Uterus (tissue), 2 donors: ENCODE results near the gene CDC42BPA.

Experiments used
- POLR2A ChIP-seq, 2 donors: fragments of 450-650 bp; IDR thresholded peaks; one replicate each; pipeline ENCODE4 v1.6.1; 2016; ENCODE audit warnings: antibody characterized with exemption in 2 of 2, mild to moderate bottlenecking in 1 of 2, moderate library complexity in 1 of 2
- TF ChIP-seq, protein P1 (sequence below), 4 experiments: fragments of 200-600 bp in 2 of 4; fragments of 450-650 bp in 2 of 4; sonication (generic) in 2 of 4; IDR thresholded peaks; one replicate each; pipeline ENCODE4 v1.5.1; 2016 to 2019; ENCODE audit warnings: antibody characterized with exemption in 4 of 4, mild to moderate bottlenecking in 2 of 4, moderate library complexity in 1 of 4

DNA sequence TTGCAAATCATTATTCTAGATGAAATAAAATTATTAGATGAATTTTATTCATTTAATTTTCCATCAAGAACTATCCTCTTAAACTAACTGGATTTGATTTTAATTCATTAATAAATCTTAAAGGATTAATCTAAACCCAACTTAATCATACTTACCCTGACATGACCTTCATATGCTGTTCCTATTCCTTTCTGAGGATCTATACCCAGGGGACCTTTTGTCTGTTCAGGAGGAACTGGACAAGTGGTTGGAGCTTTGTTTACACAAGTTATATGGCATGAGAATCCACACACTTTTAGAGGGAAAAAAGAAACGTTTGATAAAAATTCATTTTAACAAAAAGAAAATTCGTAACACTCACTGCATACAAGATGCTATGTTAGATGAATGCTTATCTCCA is 283.0 kb downstream of the CDC42BPA start:
- TF ChIP-seq, protein P1, sequence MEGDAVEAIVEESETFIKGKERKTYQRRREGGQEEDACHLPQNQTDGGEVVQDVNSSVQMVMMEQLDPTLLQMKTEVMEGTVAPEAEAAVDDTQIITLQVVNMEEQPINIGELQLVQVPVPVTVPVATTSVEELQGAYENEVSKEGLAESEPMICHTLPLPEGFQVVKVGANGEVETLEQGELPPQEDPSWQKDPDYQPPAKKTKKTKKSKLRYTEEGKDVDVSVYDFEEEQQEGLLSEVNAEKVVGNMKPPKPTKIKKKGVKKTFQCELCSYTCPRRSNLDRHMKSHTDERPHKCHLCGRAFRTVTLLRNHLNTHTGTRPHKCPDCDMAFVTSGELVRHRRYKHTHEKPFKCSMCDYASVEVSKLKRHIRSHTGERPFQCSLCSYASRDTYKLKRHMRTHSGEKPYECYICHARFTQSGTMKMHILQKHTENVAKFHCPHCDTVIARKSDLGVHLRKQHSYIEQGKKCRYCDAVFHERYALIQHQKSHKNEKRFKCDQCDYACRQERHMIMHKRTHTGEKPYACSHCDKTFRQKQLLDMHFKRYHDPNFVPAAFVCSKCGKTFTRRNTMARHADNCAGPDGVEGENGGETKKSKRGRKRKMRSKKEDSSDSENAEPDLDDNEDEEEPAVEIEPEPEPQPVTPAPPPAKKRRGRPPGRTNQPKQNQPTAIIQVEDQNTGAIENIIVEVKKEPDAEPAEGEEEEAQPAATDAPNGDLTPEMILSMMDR (IDR thresholded peaks at IDR 0.05), result no peak
- no peak for TF ChIP-seq POLR2A (IDR thresholded peaks at IDR 0.05)
